GM19023 (cell line): ENCODE results near the gene SH3BP4.

ENCODE experiments used
- ATAC-seq: cut with Tn5 transposase; IDR thresholded peaks from one replicate; pipeline ENCODE4 v1.9.1; 2021; ENCODE audit warnings: mild to moderate bottlenecking, moderate library complexity; ENCODE audit not compliant: unreplicated experiment

SH3BP4 gene

DNA sequence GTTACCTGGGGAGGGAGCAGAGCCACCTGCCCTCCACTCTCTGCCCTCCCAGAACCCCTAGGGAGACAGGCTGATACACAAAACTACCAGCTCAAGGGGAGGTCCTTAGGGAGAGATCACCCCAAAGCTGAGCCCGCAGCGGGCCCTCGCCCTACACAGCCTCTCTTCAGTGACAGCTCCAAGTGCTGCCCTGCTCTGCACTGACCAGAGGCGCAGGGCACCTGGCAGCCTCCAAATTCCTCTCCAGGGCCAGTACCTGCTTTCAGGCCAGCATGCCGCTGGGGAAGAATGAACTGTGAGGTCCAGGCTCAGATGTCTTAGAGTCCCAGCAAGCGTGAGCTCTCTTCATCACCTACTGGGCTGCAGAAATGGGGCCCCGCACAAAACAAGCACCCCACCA, 11.3 kb upstream of the SH3BP4 start:
- ATAC-seq = no peak

DNA sequence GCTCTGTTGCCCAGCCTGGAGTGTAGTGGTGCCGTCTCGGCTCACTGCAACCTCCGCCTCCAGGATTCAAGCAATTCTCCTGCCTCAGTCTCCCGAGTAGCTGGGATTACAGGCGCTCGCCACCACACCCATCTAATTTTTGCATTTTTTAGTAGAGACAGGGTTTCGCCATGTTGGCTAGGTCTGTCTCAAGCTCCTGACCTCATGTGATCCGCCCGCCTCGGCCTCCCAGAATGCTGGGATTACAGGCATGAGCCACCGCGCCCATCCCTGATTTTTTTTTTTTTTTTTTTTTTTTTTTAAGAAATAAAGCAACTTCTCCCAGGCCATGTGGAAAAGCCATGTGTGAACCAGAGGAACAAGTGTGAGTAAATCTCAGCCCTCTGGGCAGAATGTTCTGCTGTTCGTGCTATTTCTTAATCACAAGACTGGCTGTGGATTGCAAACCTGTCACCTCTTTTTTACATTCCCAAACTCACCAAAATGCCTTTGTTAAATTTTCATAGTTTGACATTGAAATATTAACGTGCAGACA, 6.4 kb upstream of the SH3BP4 start:
- no peak for ATAC-seq

DNA sequence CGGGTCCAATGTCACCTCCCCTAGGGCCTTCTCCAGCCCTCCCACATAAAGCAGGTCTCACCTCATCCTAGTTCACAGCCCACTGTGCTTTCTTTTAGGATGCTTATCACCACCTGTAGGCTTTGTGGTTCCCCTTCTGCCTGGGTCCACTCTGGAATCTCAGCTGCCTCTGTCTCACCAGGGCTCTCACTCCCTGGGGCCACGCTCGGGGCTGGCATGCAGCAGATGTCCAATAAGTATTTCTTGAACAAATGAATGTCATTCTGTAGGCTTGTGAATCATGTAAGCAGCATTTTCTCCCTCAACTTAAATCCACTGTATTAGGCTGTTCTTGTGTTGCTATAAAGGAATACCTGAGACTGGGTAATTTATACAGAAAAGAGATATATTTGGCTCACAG, 4.3 kb upstream of the SH3BP4 start:
- ATAC-seq = no peak

DNA sequence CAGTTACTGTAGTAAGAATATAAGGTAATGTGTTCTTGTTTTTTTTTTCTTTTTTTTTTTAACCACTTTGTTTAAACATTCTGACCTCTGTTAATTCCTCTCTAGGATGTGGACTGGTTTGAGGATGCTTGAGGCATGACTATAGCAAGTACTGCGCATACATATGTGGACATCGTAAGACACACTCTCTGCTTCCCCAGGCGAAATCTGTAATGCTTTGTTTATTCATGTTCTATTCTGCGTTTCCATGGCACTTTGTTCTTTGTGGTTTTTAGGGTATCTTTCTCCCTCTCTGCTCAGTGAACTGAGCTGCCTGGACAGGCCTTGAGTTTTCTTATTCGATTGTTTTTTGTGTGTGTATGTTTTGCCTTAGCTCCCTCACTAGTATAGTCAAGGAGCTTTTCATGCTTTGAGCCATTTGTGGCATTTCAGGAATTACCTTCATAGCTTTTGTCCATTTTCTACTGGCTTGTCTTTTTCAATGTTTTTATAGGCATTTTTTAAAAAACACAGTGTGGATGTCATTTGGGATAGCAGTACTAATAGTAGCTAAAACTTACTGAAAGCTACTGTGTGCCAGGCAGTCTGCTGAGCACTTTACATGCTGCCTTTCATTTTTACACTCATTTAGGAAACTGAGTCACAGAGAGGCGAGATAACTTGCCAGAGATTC, 1.9 kb upstream of the SH3BP4 start:
- no peak for ATAC-seq

DNA sequence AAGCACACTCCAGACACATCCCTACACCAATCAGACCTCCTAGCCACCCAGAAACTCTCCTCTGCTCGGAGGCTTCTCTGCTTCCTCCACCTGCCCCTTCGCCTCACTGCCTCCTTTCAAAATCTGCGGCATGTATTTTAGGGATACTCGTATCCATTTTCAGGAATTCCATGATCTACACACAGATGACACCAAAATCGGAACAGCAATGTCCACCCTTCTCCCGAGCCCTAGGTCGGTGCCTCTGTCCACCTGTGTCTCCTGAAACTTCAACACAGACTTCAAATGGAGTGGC, 1.4 kb upstream of the SH3BP4 start:
- ATAC-seq = no peak

DNA sequence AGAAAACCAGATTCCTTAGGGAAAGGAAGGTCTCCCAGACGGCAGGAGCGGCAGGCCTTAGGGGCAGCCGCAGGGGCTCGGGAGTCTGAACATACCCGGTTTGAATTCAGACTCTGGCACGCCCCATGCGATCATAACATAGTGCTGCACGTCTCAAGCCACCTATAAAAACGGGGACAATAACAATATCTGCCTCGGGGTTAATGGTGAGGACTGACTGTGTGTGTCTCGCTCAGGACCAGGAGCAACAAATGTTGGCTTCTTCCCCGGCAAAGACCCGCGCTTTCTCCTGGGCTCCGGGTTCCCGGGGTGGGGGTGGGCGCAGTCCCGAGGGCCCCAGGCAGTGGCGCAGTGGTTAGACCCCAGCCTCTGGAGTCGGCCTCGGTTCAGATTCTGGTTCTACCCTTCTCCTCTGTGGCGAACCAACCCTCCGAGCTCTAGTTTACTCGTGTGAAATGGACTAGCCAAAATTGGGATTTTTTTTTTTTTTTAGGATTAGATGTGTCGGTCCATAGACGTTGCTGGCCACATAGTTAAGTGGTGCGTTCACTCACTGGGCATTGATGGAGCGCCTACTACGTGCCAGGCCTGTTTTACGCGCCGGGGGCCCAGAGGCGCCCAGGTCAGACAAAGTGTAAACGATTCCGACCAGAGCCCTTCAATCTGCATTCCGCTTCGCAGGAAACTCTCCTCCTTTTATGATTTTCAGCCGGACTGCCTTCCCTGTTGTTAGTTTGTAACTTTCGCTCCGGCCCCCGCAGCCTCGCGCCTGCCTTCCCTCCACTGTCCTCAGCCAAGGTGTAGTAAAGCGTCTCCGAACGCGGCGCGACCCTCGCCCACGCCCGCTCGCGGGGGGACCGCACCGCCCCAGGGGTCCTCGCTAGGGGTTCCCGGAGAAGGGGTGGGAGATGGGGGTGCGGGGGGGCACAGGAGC, 820 bp upstream of the SH3BP4 start:
- ATAC-seq = no peak

DNA sequence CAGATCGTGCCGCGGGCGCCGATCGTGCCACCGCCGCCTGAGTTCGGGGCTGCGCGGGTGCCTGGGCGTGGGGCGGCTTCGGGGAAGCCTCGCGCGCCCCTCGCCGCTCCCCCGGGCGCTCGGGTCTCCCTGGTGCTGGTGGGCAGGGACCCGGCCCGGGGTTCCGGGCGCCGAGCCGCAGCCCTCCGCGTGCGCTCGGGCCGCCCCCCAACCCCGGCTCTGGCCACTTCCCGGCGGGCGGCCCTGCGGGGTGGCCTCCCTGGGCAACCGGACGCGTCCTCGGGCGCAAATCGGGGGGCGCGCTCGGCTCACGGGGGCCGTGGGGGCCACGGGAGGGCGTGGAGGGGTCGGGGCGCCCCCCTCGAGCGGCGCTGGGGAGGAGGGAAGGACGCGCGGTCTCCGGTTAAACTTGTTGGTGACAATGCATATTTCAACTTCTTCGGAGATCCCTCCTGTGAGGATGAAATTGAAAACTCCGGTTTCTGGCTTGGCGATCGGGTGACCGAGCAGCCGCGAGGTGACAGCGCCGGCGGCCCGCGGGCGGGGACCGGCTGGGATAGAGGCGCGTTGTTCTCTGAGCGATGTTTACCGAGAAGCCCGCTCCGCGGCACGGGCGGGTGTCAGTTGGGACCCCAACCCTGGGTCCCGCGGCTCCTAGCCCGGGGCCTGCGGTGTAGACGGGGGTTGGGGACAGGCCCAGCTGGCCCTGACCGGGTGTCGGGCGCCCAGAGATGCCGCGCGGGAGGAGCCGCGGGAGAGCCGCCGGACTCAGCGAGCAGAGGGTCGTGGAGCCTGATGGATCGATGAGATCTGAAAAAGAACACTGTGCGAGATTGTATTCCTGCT, 676 bp downstream of the SH3BP4 start:
- ATAC-seq = no peak

DNA sequence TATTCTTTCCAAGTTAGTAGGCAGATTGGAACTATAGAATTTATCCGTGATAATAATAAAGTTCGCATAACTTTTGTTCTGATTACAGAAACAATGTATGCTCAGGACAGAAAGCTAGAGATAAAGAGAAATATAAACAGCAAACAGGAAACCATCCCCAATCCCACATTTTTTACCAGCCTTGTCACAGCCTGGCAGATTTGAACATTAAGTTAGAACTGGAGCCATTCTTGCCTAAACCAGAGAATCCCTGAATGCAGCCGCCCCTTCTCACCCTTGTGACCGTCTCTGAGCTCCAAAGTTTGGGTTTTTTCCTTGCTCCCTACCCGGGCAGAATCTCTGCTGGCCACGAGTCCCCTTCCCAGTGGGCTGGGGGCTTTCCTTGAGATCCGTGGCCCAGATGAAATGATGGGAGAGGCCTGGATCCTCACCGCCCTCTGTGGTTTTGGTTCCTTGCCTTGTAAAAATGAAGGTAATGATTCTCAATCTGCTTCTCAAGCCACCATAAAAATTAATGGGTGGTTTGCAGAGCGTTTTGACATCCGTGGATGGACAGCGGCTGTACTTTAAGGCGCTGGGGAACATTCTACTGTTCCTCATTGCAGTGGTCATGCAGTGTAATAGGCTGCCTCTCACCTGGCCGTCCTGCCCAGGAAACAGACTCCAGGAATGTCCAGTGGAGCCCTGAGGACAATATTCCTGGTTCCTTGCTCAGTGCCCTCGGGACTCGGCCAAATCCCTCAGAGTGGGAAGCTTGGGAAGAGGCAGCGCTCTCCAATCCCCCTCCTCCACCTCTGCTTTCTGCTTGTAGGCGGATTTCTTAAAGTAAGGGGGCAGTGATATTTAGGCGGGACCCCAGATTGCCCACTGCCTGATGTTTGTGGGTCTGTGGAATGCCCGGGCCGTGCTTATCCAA, 1.6 kb downstream of the SH3BP4 start:
- no peak for ATAC-seq

DNA sequence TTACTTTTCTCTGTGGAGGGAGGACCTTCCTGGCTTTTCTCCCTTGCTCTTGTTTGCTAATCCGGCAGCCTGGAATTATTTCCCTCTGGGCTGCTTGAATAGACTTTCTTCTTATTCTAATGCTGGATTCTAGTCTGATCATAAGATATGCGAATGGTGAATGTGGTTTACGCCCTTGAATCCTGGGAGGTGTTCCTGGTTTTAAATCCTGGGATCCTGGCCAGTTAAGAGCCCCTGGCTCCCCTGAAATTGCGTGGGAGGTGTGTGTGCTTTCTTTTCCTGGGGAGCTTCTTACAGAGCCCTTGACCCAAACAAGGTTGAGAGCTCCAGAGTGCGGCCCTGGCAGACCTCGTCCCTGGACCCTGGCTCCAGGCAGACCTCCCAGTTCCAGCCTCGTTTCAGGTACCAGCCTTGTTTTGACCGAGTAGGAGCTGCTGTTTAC, 2.8 kb downstream of the SH3BP4 start:
- no peak for ATAC-seq

DNA sequence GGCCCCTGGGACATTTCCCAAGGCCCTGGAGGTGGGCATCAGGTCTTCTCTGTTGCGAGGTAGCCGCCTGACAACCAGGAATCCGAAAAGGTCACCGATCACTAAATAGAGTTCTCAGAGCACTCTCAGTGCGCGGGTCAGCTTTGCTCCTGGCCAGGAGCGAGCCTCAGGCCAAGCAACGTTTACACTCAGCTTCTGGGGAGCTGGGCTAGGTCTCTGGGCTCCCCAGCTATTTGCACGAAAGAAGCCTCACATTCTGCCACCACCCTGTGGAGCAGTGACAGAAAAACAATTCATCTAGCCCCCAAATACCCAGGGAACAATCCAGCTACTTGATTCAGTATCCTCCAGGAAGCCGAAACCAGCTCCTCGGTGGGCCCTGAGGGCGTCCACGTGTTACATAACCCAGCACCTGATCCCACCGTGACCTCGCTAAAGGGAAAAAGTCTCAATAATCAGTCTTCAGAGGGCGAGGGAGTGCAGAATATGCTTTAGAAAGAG, 3.3 kb downstream of the SH3BP4 start:
- no peak for ATAC-seq

DNA sequence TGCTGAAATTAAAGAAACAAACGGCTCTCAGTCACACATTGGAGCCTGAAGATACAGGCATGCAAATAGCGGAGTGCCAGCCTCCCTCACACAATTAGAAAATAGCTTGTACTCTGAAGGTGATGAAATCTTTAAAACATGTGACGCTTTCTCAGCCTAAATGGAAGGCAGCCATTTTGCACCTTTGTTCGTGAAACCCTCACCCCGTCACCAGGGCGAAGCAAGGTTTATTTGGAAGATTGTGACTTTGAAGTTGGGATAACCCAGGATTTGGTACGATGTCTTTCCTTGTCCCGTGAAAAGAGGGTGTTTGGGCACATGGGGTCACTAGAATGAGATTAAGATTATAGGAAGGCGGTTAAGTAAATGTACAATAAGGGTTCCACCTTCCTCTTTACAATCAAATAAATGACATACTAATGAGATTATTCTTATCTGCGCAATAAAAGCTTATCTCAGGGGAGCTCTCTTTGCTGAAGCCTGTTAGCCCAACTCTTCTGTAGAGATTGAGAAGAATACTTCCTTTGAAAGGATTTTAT, 4.2 kb downstream of the SH3BP4 start:
- ATAC-seq = no peak

DNA sequence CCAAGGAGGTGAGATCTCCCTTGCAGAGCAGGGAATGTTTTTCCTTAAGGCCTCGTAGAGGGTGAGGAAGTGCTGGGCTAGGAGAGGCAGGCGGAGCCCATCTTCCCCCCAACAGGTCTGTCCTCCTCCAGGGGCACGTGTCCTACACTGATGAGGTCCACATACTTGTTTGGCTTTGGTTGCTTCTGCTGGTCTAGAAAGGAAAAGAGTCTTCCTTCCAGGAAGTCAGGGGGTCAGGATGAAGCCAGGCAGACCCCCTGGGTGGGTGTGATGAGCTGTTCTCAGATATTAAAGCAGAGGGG, 6.0 kb downstream of the SH3BP4 start:
- ATAC-seq = no peak

DNA sequence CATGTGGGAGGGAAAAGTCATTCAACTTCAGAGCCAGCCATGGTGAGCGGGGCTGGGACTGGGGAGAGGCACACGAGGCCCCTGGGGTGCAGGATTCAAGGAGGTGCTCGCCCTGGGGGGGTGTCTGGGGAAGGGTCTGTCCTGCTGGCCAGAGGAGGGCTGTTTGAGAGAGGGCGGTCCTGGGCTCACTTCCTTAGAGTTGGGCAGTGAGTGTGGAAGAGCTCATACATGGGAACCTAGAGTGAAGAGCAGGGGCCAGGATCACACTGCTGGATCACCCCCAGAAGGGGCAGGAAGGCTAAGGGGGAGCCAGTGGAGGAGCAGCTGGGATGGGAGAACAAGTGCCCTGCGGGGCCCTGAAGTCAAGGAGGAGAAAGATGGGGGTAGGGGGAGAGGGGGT, 6.5 kb downstream of the SH3BP4 start:
- ATAC-seq = no peak

DNA sequence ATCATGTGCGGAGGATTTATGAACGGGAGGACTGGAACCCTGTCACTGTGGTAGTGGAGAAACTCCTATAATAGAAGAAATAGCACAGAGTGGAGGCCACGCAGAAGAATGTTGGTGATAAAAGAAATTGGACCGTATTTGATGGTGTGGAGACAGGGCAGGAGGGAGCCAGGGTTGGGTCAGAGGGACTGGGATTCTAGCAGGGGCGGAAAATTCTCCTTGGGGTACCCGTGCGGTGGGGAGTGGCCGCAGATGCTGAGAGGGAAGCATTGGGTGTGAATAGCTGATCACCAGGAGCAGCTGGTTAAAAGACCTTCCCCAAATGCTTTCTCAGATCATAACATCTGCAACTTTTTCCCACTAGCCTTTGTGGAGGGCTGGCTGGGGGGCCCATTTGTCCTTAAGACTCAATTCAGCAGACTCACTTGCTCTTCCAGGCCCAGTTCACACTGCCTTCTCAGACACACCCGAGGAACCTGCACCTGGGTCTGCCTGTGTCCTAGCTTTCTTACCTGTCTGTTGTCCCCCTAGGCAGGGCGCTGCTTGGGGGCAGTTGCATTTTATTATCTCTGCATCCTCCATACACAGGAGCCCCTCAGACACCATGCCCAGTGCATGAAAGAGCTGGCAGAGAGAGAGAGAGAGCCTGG, 7.1 kb downstream of the SH3BP4 start:
- no peak for ATAC-seq

DNA sequence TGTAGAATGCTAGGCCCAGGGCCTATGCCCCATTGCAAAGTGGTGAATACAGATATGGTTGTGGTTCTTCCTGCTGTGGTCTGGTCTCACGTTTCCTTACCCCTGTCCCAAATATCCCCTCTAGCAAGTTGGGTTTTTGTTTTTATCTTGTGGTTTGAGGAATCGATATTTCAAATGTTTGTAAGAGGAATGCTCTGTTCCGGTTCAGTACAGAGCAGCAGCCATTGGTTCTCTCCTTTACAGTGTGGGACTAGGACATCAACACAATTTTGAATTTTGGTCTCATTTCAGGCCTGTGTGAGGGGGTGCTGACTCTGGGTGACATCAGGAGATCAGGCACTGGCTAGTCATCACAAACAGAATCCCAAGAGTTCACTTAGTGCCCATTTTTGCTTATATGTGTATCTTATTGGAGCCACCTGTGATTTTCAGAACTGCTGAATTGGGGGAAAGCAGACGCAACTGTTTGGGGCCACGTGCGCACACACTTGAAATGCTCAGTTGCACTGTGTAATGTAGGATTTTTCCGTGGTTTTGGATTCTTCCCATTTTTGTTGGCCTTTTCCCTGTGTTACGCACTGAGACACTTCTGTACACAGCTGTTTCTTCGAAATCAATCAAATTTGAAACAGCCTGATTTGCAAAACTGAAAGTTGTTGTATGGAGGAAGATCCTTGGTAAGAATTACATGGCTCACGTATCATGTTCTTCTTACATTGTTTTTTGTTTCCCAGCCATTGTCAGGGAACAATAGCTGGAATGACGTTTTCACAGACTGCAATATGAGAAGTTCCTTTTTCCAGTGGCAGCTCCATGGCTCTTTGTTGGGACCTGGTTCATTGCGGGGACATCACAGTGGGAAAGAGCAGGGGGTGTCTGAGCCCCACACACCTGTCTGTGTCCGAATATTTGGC, 8.6 kb downstream of the SH3BP4 start:
- ATAC-seq = no peak

DNA sequence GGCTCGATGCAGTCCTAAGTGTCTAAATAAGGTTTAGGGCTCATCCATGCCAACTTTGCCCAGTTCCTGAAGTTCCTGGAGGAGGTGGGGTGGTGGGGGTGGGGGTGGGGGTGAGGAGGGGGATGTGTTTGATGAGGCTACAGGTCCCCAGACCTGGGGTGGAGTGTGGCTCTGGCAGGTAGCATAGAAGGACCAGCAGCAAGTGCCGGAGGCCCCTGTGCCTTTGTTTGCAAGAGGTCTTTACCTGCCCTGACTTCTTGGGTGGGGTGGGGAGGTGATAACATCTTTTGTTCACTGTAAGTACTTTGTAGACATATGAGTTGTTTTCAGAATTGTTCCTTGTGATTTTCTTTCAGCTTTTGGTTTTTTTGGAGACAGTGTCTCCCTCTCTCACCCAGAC, 10.0 kb downstream of the SH3BP4 start:
- ATAC-seq = no peak

DNA sequence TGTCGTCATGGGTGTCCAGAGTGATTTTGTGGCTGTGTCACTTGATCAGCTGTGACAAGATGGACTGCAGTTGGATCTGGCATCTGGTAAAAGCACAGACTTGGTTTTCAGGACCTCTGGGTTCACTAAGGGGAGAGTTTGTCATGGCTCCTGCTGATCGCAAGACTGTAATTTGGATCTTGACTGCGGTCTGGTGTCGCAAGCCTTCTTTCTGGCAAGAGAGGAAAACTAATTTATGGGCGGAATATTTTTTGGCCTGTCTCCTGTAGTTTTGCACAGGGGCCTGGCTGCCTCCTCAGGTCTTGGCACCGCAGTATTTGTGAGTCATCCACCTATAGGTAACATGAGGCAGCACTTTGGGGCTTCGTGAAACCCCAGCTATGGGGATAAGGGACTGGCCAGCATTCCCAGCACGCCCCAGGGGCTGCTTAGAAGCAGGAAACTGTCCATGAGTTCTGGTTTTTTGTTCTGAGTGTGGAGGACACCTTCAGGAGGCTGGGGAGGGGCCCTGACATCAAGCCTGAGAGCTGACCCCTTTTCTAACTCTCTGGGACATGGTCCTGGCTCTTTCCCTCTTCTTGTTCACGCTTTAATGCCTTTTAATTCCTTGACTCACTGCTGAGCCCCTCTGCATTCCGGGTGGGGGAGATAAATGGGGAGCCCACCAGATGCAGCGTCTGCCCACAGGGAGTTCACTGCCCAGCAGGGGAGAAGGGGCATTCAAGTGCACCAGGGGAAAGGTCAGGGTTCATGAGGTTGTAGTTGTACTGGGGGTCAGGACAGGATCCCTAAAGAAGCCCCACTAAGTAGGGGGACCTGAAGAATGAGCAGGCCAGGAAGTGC, 12.2 kb downstream of the SH3BP4 start:
- no peak for ATAC-seq
